ENCODE data around the gene PTPRB. TPM values are rescaled to one million over a fixed set of nuclear protein-coding genes. Genes with fewer than 3 reads are reported as not detected.

Gene PTPRB
- total RNA-seq, 6 experiments from 2014 or later: 12.7 to 35.9 (median 16.9) TPM

- Histone ChIP-seq H3K27ac (no peak overlapping the region), H3K9me3 (no peaks in the 10 kb centered on the region), H3K36me3 (no peaks in the 10 kb centered on the region), H3K27me3 (no peaks in the 10 kb centered on the region), H3K4me3 (no peak overlapping the region), H3K4me1 (no peaks in the 10 kb centered on the region)
- no peak for DNase-seq
- 66% methylated on average over 2 of the region's 2 CpGs for whole genome bisulfite sequencing (ENCODE audit: insufficient coverage, low coverage, low lambda C conversion rate, missing lambda C conversion rate)
- ATAC-seq: no peak
- TF ChIP-seq POLR2A (IDR thresholded peaks at IDR 0.05) (no peak), CTCF (IDR thresholded peaks at IDR 0.05) (no peak)
- intact Hi-C loops (cut with DNase I): no loop called here
Measured at GRCh38 chr12:70466753-70467152, 170.5 kb downstream of the PTPRB start.
